Ecto neural progenitor cell (in vitro differentiated cells): ENCODE measurements around the gene HPGDS.
"Not testable (repeated sequence)": the region's sequence is repeated elsewhere in the genome, so short reads cannot be mapped to it uniquely, and the experiment has no call there.

ENCODE experiments used
- DNase-seq: peaks from one replicate; pipeline ENCODE4 v3.0.0-alpha.2; 2018; ENCODE audit warnings: low spot score

HPGDS gene

DNA sequence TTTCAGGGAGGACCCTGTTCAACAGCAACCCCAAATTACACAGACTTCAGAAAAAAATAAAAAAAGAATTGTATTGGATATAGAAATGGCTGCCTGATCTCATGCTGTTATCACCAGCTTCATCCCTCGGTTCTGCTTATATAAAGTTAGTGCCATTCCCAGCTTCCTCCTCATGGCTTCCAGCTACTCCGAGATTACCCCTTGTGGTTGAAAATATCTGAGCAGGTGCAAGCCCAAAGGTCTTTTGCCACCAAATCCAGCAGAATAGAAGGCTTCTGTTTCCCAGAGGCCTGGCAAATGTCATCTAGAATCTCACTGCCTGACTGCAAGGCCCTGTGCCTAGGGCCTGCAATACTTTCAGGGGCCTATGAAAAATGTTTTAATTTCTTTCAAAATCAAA lies 13.8 kb upstream of the HPGDS start:
- no peak for DNase-seq

- DNase-seq = no peak
These were observed 11.8 kb upstream of the HPGDS start for GRCh38 chr4:94354474-94354896.

GRCh38 chr4:94352996-94353395 lies 10.4 kb upstream of the HPGDS start:
- DNase-seq = no peak

GRCh38 chr4:94352163-94352562 lies 9.5 kb upstream of the HPGDS start:
- DNase-seq = no peak

DNA sequence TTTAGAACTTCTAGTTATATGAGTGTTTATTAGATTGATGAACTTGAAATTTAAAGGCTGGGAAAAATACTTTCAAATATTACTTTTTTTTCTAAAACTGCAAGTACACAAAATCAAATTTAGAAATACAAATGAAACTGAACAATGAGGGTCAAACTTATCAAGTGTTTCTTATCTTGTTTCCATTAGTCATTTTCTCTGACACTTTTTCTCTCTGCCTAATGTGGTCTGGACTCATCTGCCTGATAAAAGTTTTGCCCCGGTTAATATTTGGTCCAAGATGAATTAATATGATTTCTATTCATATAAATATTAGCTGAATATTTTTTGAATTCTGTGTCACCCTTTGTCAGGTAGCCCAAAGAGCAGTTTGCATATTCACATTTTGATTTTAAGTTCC lies 8.7 kb upstream of the HPGDS start:
- no peak for DNase-seq

- DNase-seq = no peak
These were observed 7.5 kb upstream of the HPGDS start for GRCh38 chr4:94350095-94350494.

DNA sequence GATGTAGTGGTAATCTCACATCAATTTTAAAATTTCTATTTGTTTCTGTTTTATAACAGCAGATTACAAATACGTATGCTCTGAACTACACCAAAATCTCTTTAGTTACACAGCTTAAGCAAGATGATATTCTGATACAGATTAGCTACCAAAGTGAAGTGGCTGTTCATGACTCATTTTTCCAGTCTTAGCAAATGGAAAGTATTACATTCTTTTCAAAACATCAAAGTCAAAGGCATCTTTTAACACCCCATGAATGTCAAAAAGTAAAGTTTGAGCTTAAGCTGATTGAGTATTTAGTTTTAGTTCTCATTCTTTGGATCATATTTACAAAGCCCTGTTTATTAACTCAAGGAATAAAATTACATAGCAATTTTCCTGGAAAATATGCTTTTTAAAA lies 6.6 kb upstream of the HPGDS start:
- no peak for DNase-seq

- no peak for DNase-seq
These were observed 6.0 kb upstream of the HPGDS start for GRCh38 chr4:94348666-94349065.

- DNase-seq = no peak
These were observed 3.9 kb upstream of the HPGDS start for GRCh38 chr4:94346541-94346940.

DNA sequence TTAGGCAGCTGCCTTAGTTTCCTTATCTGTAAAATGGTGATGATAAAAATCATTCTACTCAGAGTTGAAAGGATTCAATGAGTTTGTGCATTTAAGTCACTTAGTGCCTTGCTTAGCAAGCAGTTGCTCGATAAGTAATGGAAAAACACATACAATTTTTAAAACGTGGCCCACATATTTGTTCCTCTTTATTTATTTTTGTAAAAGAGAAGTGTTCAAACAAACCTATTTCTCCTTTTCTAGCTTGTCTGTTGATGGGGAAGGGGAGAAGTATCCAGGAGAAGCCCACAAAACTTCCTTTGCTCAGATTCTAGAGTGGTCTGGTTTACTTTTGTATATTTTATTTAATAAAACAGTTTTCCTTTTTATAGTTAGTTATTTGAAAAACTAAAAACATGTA lies 3.3 kb upstream of the HPGDS start:
- no peak for DNase-seq

- DNase-seq = no peak
These were observed 2.6 kb upstream of the HPGDS start for GRCh38 chr4:94345266-94345665.

GRCh38 chr4:94344457-94344856 lies 1.8 kb upstream of the HPGDS start:
- DNase-seq = no peak

DNA sequence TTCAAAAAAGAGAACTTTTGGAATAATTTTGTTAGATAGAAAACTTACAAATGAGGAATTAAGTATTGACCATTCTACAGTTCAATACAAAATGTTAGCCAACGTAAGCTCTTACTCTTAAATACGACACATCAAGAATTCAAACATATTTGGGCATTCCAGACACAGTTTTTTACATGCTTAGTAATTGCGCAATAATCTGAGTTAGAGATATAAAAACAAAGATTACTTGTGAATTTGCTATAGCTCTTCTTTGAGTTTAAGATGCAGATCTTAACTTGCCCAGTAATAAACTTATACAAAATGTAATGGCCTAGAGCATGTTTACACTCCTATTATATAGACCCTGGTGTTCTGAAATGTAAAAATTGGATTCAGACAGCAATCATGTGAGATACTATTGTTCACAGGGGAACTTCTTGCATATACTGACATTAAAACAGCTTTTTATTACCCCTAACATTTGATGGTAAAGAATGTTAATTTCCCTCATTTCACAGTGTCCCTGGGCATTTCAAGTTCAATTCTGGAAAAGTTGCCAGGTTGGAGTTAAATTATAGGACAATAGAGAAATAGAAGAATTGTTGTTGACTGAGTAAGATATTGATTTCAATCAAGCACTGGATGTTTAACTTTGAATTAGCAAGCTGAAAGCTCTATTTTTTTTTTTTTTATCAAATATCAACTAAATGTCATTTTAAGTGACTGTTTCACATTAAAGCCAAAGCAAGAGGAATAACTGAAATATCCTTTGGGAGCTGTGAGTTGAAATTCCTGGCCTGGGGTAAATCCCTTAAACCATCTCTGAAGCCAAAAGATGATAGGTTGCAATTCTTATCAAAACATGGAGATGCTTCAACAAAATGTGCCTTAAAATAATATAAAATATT lies 910 bp downstream of the HPGDS start:
- no peak for DNase-seq

DNA sequence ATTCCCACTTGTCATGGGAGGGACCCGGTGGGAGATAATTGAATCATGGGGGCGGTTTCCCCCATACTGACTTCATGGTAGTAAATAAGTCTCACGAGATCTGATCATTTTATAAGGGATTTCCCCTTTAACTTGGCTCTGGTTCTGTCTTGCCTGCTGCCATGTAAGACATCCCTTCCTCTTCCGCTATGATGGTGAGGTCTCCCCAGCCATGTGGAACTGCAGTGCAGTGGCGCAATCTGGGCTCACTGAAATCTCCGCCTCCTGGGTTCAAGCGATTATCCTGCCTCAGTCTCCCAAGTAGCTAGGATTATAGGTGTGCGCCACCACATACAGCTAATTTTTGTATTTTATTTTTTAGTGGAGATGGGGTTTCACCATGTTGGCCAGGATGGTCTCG lies 2.9 kb downstream of the HPGDS start:
- DNase-seq = no peak

GRCh38 chr4:94338681-94339351 lies 3.8 kb downstream of the HPGDS start:
- no peak for DNase-seq

- not testable (repeated sequence) for DNase-seq
These were observed 5.8 kb downstream of the HPGDS start for GRCh38 chr4:94336791-94337190.

GRCh38 chr4:94336303-94336702 lies 6.3 kb downstream of the HPGDS start:
- no peak for DNase-seq

DNA sequence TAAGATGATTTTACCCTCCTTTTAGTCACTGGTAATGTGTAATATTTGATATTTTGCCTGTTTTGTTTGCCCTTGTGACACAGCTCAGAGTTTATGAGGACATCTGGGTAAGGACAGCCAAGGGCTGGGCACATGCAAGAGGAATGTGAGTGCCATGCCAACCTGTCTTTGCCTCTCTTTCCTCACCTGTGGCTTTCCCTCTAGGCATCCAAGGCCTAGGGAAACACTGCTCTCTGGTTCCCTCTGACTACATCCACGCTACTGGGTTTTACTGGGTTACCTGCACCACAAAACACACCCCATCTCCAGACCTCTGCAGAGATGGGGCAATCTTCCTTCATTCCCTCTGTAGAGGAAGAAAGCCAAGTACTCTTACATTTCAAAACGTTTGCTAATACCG lies 7.7 kb downstream of the HPGDS start:
- no peak for DNase-seq

GRCh38 chr4:94334476-94334875 lies 8.2 kb downstream of the HPGDS start:
- no peak for DNase-seq

DNA sequence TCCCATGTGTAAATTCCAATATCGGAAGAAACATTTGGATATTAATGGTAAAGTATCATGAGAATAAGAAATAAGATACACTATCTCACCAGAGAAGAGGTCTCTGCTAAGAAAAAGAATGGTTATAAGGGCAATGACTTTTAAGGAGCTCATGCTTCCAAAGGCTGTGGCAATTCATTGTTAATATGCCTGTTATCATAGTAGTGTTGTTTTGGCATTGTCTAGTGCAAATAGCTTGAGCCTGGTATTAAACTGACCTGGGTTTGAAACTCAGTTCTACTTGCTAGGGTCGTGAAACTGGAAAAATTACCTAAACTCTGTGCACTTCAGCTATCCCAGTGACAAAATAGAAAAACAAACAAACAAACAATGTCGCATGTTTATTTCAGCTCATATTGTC lies 8.8 kb downstream of the HPGDS start:
- DNase-seq = no peak

GRCh38 chr4:94332983-94333590 lies 9.5 kb downstream of the HPGDS start:
- no peak for DNase-seq

DNA sequence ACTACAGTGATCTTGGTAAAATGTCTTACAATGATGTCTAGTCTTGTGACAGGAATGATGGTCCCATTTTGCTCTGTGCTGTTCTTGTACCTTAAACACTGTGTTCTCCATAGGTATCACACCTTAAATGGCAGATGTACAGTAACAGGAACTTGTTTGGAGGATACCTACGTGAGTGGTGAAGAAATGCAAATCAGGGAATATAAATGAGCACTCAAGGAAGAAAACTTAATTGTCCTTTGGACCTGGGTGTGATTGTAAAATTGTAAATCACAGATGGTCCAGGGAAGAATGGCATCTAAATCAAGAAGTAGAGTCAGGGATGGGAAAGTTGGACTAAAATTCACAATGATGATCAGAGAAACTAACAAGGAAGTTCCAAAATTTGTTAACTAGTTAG lies 12.7 kb downstream of the HPGDS start:
- DNase-seq = no peak

DNA sequence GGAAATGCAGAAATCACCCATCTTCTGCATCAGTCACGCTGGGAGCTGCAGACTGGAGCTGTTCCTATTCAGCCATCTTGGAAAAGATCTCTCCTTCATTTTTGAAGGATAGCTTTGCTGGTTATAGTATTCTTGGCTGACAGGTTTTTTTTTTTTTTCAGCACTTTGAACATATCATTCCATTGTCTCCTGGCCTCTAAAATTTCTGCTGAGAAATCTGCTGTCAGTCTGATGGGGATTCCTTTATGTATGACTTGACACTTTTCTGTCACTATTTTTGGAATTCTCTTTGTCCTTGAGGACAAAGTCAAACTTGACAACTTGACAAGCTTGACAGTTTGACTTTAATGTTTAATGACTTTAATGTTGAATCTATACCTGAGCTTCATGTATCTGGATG lies 16.8 kb downstream of the HPGDS start:
- no peak for DNase-seq
